GM18951 (cell line): Measurements from ENCODE around the gene CHST13.

Source experiments
- POLR2A ChIP-seq: IDR thresholded peaks from 4 replicates; pipeline ENCODE4 v1.6.1; 2011; ENCODE audit warnings: mild to moderate bottlenecking; ENCODE audit not compliant: insufficient read length, insufficient read depth; ENCODE audit errors: extremely low read depth
- in situ Hi-C: fragments of 300-500 bp; cut with MboI; formaldehyde crosslinking; loops from one replicate; pipeline ENCODE4 v1.12.0; 2022; ENCODE audit warnings: low sequenced_read_pairs, mixed read lengths, inconsistent platforms; ENCODE audit not compliant: unreplicated experiment

The CHST13 gene

GRCh38 chr3:126493051-126493450 is 30.9 kb upstream of the CHST13 start:
- TF ChIP-seq POLR2A = no peak
- in situ Hi-C loops = no loop called here

- TF ChIP-seq POLR2A = no peak
- in situ Hi-C loops = no loop called here
Measured at GRCh38 chr3:126493739-126494138, 30.2 kb upstream of the CHST13 start.

GRCh38 chr3:126494204-126494969 is 29.6 kb upstream of the CHST13 start:
- no peak for TF ChIP-seq POLR2A
- in situ Hi-C loops = no loop called here

GRCh38 chr3:126494970-126495230 is 29.1 kb upstream of the CHST13 start:
- in situ Hi-C loops = no loop called here
- no peak for TF ChIP-seq POLR2A

GRCh38 chr3:126495786-126496185 is 28.2 kb upstream of the CHST13 start:
- no peak for TF ChIP-seq POLR2A
- in situ Hi-C loops = no loop called here

- no peak for TF ChIP-seq POLR2A
- in situ Hi-C loops = no loop called here
Measured at GRCh38 chr3:126496894-126497850, 26.8 kb upstream of the CHST13 start.

- no peak for TF ChIP-seq POLR2A
- in situ Hi-C loops = no loop called here
Measured at GRCh38 chr3:126497956-126498355, 26.0 kb upstream of the CHST13 start.

- no peak for TF ChIP-seq POLR2A
- in situ Hi-C loops = no loop called here
Measured at GRCh38 chr3:126498461-126498860, 25.5 kb upstream of the CHST13 start.

GRCh38 chr3:126498929-126499328 is 25.0 kb upstream of the CHST13 start:
- in situ Hi-C loops = no loop called here
- TF ChIP-seq POLR2A = no peak

- TF ChIP-seq POLR2A = no peak
Measured at GRCh38 chr3:126499401-126499800, 24.6 kb upstream of the CHST13 start.

GRCh38 chr3:126500016-126500415 is 23.9 kb upstream of the CHST13 start:
- TF ChIP-seq POLR2A = no peak
- in situ Hi-C loops = no loop called here

More at GRCh38 chr3:126499401-126499800, 24.6 kb upstream of the CHST13 start:
- in situ Hi-C loops = no loop called here

- in situ Hi-C loops = no loop called here
- no peak for TF ChIP-seq POLR2A
Measured at GRCh38 chr3:126501054-126501453, 22.9 kb upstream of the CHST13 start.

- in situ Hi-C loops = no loop called here
Measured at GRCh38 chr3:126501736-126502135, 22.2 kb upstream of the CHST13 start.

GRCh38 chr3:126502656-126503055 is 21.3 kb upstream of the CHST13 start:
- no peak for TF ChIP-seq POLR2A
- in situ Hi-C loops = no loop called here

More at GRCh38 chr3:126501736-126502135, 22.2 kb upstream of the CHST13 start:
- TF ChIP-seq POLR2A = no peak

GRCh38 chr3:126503701-126504100 is 20.3 kb upstream of the CHST13 start:
- in situ Hi-C loops = no loop called here
- no peak for TF ChIP-seq POLR2A
